ENCODE results near the gene YWHAE.
"Not testable (repeated sequence)": the region's sequence is repeated elsewhere in the genome, so short reads cannot be mapped to it uniquely, and the experiment has no call there.

YWHAE gene

DNA sequence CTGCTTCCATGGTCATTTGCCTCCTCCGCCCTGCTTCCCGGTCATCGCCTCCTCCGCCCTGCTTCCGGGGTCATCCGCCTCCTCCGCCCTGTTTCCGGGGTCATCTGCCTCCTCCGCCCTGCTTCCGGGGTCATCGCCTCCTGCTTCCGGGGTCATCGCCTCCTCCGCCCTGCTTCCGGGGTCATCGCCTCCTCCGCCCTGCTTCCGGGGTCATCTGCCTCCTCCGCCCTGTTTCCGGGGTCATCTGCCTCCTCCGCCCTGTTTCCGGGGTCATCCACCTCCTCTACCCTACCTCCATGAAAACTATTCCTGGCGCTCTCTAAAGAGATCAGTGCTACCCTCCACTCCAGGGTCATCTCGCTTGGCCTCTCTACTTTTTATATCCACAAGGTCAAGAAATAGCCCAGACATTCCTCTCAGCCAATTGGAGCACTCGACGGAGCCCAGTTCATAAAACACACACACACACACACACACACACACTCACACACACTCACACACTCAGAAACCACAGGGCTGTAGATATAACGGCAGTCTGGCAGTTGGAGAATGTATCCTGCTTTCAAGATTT lies 75.7 kb downstream of the YWHAE start:
- no peak for DNase-seq

DNA sequence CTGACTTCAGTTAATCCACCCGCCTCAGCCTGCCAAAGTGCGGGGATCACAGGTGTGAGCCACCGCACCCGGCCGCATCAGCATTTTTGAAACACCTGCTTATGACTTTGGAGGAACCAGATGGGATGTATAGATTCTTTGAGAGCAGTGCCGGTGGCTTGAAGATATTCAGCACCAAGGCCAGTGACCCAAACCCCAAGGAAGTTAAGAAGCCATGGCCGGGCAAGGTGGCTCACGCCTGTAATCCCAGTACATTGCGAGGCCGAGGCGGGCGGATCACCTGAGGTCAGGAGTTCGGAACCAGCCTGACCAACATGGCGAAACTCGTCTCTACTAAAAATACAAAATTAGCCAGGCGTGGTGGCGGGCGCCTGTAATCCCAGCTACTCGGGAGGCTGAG lies 76.7 kb downstream of the YWHAE start:
- DNase-seq, result no peak

DNA sequence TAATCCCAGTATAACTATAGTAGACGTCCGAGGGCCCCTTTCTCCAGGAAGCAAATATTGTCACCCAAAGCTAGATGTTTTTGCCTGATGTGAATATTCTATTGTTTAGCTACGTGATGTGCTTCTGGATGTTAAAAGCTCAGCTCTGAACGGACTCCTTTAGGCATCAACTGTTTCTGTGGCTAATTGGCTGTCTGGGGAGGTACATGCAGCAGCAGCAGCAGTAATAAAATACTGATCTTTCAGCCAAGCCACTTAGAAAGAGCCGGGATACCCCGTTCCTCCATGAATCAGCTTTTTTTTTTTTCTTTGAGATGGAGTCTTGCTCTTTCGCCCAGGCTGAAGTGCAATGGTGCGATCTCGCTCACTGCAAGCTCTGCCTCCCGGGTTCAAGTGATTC lies 77.5 kb downstream of the YWHAE start:
- no peak for DNase-seq

DNA sequence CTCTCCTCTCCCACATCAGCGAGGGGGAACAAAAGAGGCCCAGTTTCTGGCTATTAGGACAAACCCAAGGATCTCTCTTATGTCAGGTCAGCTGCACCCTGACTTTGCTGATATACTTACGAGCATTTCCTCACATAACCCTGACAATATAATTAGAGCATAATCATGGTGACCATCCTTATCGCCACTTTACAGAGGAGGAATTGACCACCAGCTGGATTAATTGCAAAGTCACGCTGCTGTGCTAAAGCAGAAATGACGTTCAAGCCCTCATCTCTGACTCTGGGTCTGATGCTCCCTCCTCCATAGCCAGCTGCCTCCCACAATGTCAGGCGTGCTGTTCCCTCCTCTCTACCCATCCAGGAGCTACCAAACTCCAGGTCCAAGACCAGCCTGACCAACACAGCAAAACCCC lies 78.0 kb downstream of the YWHAE start:
- no peak for DNase-seq

DNA sequence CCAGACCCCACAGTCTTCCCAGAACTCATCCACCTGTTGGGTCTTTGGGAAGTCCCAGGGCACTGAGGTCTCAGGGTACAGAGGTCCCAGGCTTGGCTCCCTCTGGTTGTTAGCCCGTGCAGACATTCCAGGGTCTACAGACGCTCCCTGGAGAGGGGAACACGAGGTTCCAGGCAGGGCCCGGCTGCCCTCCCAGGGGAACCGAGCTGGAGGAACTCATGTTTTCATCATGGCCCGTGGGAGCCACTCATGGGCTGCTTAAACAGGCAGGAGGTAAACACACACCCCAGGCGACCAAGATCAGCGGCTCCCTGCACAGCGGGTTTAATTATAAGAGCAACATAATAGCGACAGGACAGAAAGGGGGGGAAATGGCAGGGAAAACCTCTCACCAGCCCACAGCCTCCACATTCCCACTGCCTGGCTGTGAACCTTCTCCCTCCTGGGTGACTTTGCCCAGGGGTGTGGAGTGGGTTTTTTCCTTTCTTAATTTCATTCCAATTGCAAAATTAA lies 84.1 kb downstream of the YWHAE start:
- DNase-seq, result no peak

DNA sequence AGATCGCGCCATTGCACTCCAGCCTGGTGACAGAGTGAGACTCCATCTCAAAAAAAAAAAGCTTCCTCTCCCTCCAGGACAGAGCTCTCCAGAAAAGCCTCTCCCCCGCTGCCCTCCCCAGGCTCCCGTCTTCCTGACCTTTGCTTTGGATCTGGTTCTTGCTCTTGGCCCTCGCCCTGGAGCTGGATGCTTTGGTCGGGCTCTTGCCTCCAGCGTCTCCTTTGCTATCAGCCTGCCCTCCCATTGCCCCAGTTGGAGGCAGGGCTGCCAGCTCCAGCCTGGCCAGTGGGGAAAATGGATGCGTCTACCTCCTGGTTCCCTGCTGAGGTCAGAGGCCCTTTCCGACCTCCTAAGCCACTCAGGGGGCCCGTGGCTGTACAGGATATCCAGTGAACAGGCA lies 84.6 kb downstream of the YWHAE start:
- no peak for DNase-seq

DNA sequence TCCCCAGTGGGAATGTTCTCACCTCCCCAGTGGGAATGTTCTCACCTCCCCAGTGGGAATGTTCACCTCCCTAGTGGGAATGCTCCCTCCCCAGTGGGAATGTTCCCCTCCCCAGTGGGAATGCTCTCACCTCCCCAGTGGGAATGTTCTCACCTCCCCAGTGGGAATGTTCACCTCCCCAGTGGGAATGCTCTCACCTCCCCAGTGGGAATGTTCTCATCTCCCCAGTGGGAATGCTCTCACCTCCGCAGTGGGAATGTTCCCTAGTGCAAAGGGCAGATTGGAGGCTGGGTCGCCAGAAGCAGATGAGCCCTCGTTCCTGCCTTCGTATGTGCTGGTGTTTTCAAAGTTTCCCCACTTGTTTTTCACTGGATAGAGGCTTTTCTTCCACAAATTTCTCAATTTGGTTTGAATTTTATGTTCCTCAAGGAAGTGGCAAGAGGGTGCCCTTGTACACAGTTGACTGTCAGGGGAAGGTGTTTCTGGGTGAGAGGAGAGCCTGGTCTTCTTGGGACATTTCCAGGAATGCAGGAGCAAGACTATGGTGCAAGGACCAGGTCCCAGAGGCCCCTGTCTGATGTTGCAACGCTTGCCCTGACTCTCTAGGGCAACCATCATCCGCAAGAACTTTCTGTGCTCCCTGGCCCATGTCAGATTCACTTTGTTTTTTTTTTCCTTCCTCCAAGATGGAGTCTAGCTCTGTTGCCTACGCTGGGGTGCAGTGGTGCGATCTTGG lies 86.6 kb downstream of the YWHAE start:
- DNase-seq, result no peak

DNA sequence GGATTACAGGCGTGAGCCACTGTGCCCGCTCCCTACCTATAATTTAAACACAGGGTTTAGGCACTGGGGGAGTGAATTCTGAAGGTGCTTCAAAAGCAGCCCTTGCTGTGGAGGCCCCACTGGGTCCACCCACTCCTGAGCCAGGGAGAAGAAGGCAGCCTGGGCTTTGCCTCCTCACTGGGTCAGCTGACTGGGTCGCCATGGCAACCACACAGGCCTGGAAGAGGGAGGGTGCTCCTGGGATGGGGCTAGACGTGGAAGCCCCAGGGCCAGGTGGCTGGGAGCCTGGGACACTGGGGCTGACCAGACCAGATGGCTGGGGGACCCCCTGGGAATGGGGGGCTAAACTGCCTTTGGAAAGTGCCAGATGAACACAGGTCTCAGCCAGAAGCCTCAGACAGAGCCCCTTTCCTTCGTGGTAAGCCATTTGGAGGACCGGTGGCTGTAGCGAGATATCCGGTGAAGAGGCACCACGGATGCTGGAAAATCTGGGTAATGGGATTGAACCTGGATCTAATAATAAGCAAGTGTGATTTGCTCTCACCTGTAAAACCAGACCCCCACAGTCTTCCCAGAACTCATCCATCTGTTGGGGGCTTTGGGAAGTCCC lies 87.7 kb downstream of the YWHAE start:
- no peak for DNase-seq

DNA sequence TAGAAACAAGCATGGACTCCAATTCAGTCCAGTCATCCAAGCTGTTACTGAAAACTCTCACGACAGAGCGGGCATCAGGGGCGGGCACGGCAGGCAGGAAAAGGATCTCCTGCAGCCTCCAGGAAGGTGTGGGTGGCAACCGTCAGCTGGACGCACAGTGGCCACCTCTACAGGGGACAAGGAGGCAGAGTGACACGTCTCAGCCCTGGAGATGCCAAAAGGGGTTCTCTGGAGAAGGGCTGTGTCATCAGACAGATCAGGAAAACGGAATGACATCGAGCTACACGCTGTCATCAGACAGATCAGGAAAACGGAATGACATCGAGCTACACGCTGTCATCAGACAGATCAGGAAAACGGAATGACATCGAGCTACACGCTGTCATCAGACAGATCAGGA lies 92.2 kb downstream of the YWHAE start:
- DNase-seq, result not testable (repeated sequence)

DNA sequence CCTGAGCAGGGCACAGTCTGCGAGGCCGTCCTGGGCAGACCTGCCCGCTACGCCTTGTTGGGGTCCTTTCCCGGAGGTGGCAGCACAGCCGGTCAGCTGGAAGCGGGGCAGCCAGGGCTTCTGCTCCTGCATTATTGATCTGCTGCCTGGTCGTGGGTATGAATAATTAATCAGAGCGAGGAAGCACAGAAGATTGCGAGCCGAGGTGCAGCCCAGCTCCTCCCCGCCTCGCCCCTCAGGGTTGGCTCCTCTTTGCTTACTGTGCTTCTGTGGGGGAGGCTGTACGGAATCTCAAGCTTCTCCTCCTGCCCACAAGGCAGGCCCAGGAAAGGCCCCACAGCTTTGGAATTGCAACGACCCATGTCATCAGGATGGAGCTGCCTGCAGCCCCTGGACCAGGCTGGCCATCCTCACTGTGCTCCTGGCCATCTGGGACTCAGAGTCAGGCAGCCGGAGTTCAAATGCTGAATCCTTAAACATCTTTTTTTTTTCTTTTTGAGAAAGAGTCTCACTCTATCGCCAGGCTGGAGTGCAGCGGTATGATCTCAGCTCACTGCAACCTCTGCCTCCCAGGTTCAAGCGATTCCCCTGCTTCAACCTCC lies 95.0 kb downstream of the YWHAE start:
- DNase-seq, result no peak

DNA sequence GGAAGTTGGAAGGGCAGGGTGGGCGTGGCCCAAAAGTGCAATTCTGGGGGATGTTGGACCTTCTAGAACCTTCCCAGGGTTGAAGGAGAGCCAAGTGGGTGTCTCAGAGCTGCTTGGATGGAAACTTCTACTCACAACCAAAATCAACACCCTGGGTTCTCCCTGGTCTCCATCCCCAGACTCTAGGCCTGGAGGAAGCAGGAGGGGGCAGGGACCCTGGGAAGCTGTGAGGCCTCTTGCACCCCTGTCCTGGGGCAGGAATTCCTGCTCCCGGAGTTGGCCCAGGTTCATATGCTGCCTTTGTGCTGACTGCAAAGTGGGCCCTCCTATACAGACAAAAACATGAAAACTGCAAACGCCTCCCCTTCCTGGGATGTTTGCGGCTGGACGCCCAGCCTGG lies 95.5 kb downstream of the YWHAE start:
- DNase-seq, result no peak

DNA sequence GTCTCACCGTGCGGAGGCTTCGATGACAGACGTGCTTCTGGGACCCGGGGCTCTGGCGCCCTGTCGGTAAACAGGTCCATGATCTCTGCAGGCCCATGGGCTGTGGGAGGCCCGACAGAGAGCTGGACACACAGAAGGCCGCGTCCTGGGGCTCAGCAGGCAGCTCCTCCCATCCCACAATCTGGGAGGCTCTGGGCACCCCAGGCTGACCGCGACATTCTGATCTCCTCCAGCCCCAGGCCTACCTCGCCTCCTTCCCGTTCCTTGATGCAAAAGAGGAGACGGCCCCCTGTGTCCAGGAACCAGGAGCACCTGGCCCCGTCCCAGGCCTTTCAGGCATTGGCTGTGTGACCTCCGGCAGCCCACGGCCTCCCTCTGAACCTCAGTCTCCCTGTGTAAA lies 97.3 kb downstream of the YWHAE start:
- DNase-seq, result no peak

DNA sequence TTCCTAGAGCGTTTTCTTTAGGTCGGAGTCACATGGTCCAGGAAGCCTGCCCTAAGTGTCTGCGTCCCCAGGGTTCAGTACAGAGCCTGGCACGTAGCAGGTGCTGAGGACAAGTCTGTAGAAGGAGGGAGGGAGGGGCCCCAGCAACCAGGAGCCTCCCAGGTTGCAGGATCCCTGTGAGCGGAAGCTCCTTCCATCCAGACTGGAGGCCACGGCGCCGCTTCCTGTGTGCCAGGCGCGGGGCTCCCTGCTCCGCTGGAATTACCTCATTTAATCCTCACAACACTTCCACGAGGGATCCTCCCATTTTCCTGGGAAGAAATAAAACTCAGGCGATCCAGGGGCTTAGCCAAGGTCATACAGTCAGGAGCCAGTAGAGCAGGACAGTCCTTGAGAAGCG lies 98.5 kb downstream of the YWHAE start:
- no peak for DNase-seq

DNA sequence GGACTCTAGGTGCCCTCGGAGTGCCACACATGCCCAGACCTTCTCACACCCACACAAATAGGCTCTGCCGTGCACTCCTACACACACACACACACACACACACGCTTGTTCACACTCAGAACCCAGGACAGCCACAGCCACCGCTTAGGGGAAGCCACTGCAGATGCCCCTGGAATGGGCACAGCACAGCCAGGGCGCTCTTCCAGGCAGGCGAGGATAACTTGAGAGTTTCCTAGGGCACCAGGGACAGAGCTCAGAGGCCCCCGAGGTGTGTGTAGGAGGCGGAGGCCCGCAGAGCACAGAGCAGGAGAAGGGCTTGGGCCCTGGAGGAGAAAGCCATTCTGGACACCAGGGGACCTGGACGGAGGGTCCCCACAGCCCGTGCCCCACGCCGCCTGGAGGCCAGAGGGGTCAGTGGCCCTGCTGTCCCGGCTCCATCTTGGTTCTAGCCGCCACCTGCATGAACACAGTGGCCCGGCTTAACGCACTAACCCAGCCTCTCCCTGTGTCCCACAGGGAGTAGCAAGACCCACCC lies 99.6 kb downstream of the YWHAE start:
- no peak for DNase-seq

DNA sequence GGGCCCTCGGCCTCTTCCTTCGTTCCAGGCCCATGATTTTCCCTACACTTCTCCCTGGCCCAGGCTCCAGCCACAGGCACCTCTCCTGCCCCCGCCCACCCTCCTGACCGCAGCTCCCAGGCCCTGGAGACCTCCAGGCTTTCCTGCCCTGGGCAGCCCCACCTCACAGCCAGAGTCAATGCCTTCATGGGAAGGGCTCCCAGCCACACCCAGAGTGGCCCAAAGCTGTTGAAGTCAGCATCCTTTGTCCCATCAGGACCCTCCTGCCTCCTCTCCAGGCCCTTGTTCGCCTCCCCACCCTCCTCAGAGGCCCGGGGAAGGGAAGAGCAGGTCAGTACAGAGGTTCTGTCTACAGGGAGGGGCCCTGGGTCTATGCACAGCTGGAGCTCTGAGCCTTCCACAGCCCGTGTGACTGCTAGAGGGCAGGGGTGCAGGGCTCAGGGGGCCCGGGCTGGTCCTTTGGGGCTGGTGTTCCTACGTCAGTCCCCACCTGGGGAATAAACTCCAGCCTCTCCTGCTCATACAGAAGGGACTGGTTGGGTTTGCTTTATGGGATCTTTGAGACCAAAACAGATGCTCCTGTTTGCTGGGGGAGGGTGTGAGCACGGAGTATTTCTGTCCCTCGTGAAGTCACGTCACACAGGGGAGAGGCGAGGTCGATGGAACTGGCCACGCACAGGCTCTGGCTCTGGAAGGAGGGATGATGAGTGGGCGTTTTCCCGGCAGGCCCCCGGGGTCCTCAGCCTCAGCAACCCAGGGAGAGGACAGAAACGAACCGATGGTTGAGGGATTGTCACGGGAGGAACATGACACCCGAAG lies 100.3 kb downstream of the YWHAE start:
- no peak for DNase-seq

DNA sequence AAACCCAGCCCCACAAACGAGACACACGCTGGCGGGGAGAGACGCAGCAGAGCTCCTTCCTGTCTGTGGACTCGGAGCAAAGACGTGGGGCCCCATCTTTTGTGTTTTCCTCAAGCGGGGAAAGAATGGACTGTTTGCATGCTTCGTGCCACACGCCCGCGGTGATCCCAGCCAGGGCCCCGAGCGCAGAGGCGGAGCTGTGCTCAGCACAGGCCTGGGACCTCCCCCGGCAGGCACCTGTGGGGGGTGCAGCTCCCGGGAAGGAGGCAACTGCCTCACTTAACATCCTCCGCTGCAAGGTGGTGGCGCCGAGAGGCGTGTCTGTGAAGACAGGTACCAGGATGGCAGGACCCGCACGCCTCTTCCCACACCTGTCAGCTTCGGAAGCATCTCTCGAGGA lies 101.4 kb downstream of the YWHAE start:
- no peak for DNase-seq

Measured in fibroblast of skin of abdomen (primary cell).